GM04503 (cell line): ENCODE measurements around the gene ZSCAN2.
A peak's percentile ranks its signal among the peaks of the same experiment; 100 is the strongest.

ENCODE experiments used
- DNase-seq: peaks from one replicate; pipeline ENCODE4 v3.0.0-alpha.2; 2012; ENCODE audit warnings: low read depth

The ZSCAN2 gene

DNA sequence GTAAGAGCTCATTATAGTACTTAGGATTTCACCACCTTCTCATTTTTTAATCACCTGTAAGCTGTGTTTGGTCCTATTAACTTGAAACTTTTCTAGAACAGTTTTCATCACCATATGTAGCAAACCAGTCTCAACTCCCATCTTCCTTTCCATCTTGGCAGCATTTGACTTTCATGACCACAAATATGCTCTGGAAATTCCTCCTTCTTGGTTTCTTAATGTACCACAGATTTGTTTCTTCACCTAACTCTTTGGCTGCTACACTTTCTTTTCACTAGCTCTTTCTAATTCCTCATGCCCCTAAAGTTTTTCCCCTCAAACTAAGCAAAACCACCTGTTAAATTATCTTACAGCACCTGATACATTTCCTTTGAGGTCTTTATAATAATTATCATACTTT lies 70.4 kb downstream of the ZSCAN2 start:
- DNase-seq, result peak; percentile 77
